ENCODE data around the gene TOMT. TPM values are rescaled to one million over a fixed set of nuclear protein-coding genes. Genes with fewer than 3 reads are reported as not detected.

Gene TOMT
- total RNA-seq, 1 experiment from 2014 or later: not detected

DNA sequence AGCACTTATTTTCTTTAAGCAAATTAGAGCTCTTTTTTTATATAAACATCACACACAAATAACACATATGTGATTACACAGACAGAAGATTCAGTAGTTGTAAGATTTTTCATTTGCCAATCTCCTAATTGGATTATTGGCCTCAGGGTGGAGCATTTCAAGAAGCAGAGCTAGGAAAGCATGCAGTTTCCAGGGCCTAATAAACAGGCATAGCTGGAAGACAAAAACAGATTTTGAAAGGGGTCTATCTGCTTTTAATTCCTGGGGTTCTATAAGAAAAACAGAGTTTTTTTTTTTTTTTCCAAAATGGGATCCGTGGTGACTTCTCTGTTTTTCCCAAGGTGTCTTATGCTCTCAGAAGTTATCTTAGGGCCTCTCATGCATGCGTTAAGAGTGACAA, 22.2 kb downstream of the TOMT start:
- TF ChIP-seq SIN3A (IDR thresholded peaks at IDR 0.05; ENCODE audit: borderline replicate concordance, insufficient read depth, low read depth, low read length): no peak
- no peak for TF ChIP-seq POLR2AphosphoS5 (IDR thresholded peaks at IDR 0.05; ENCODE audit: low read depth, low read length)
- TF ChIP-seq TCF7L2 (IDR thresholded peaks at IDR 0.05; ENCODE audit: low read depth, low read length): no peak
- TF ChIP-seq REST (IDR thresholded peaks at IDR 0.05; ENCODE audit: insufficient read depth in 1 of 2, low read depth in 2 of 2, low read length in 1 of 2): no peak
- TF ChIP-seq, protein P1, sequence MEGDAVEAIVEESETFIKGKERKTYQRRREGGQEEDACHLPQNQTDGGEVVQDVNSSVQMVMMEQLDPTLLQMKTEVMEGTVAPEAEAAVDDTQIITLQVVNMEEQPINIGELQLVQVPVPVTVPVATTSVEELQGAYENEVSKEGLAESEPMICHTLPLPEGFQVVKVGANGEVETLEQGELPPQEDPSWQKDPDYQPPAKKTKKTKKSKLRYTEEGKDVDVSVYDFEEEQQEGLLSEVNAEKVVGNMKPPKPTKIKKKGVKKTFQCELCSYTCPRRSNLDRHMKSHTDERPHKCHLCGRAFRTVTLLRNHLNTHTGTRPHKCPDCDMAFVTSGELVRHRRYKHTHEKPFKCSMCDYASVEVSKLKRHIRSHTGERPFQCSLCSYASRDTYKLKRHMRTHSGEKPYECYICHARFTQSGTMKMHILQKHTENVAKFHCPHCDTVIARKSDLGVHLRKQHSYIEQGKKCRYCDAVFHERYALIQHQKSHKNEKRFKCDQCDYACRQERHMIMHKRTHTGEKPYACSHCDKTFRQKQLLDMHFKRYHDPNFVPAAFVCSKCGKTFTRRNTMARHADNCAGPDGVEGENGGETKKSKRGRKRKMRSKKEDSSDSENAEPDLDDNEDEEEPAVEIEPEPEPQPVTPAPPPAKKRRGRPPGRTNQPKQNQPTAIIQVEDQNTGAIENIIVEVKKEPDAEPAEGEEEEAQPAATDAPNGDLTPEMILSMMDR (IDR thresholded peaks at IDR 0.05): no peak
- no peaks in the 10 kb centered on the region for H3K4me1 ChIP-seq (ENCODE audit: control insufficient read depth, insufficient read depth, low read length)
- peaks cover 13% of the 10 kb centered on the region; the same call in 1 of the 2 replicates for H3K27me3 ChIP-seq (ENCODE audit: control insufficient read depth, insufficient read depth, low read length)
- no TSS peak for BruUV-seq (replicated peaks)
- intact Hi-C loops (cut with micrococcal nuclease; ENCODE audit: unreplicated experiment) (no loop called here), in situ Hi-C loops (cut with HindIII; ENCODE audit: low pct_unique_long_range_greater_than_20kb, low sequenced_read_pairs) (loop anchor here (10.0 kb wide), 1 partner anchor 527 kb away; no protein-coding TSS in a partner anchor)
- DNase-seq (ENCODE audit: low read depth, low spot score): no peak
- ATAC-seq: no peak
- H3K9me3 ChIP-seq (ENCODE audit: control insufficient read depth, insufficient read depth, low read depth, low read length): 0 out of 2 replicates have a peak, but pooled peaks cover 7% of the 10 kb centered on the region
- POLR2A ChIA-PET: no interaction called here
- CTCF ChIA-PET: no interaction called here
- H3K4me3 ChIP-seq (ENCODE audit: low read depth in 2 of 2, low read length in 2 of 2): no peak overlapping the region
- no peak overlapping the region for H3K27ac ChIP-seq (ENCODE audit: low read length)
- no peaks in the 10 kb centered on the region for H3K36me3 ChIP-seq (ENCODE audit: control insufficient read depth, insufficient read depth, low read length)

DNA sequence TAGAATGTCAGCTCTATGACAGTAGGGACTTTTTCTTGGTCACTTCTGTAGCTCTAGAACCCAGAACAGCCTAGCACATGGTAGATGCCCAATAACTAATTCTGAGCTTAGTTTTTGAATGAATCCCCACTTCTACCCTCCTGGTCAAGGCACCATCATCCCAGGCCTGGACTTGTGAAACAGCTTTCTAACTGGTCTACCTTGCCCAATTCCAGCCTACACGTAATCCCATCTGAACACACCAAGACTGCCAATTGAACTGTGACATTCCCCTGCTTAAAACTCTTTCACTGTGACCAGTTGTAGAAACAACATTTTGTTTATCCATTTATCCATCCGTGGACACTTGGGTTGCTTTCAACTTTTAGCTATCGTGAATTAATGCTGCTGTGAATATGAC, 23.7 kb downstream of the TOMT start:
- Histone ChIP-seq H3K36me3 (ENCODE audit: control insufficient read depth, insufficient read depth, low read length) (no peaks in the 10 kb centered on the region), H3K4me1 (ENCODE audit: control insufficient read depth, insufficient read depth, low read length) (no peaks in the 10 kb centered on the region), H3K4me3 (ENCODE audit: low read depth in 2 of 2, low read length in 2 of 2) (no peak overlapping the region), H3K27ac (ENCODE audit: low read length) (no peak overlapping the region), H3K27me3 (ENCODE audit: control insufficient read depth, insufficient read depth, low read length) (peaks cover 13% of the 10 kb centered on the region; the same call in 1 of the 2 replicates), H3K9me3 (ENCODE audit: control insufficient read depth, insufficient read depth, low read depth, low read length) (0 out of 2 replicates have a peak, but pooled peaks cover 7% of the 10 kb centered on the region)
- ATAC-seq: no peak
- TF ChIP-seq, protein P1 (IDR thresholded peaks at IDR 0.05): no peak
- TF ChIP-seq REST (IDR thresholded peaks at IDR 0.05; ENCODE audit: insufficient read depth in 1 of 2, low read depth in 2 of 2, low read length in 1 of 2) (no peak), POLR2AphosphoS5 (IDR thresholded peaks at IDR 0.05; ENCODE audit: low read depth, low read length) (no peak), TCF7L2 (IDR thresholded peaks at IDR 0.05; ENCODE audit: low read depth, low read length) (no peak), SIN3A (IDR thresholded peaks at IDR 0.05; ENCODE audit: borderline replicate concordance, insufficient read depth, low read depth, low read length) (no peak)
- intact Hi-C loops (cut with micrococcal nuclease; ENCODE audit: unreplicated experiment) (no loop called here), in situ Hi-C loops (cut with HindIII; ENCODE audit: low pct_unique_long_range_greater_than_20kb, low sequenced_read_pairs) (loop anchor here (10.0 kb wide), 1 partner anchor 525 kb away; no protein-coding TSS in a partner anchor)
- BruUV-seq (replicated peaks): no TSS peak
- ChIA-PET CTCF (no interaction called here), POLR2A (no interaction called here)
- no peak for DNase-seq (ENCODE audit: low read depth, low spot score)
